HepG2 (cell line): ENCODE data around the gene FAF1. TPM values are rescaled to one million over a fixed set of nuclear protein-coding genes. Genes with fewer than 3 reads are reported as not detected.

ENCODE experiments used
- ATF4 ChIP-seq, 2 experiments: fragments of 450-650 bp in 1 of 2; sonication (generic) in 1 of 2; formaldehyde crosslinking; IDR thresholded peaks; 2 replicates each; pipeline versions ENCODE4 v1.5.0 to v1.8.0; 2020 to 2022; ENCODE audit warnings: mild to moderate bottlenecking in 1 of 2, missing genetic modification reagents in 1 of 2
- BHLHE40 ChIP-seq: IDR thresholded peaks from 2 replicates; pipeline ENCODE4 v1.6.1; 2011; ENCODE audit warnings: low read length, improper control_type of control experiment
- CEBPB ChIP-seq: IDR thresholded peaks from 2 replicates; pipeline ENCODE4 v1.6.1; 2011; ENCODE audit warnings: low read depth, low read length, improper control_type of control experiment, borderline replicate concordance
- DBP ChIP-seq: sonication (generic); formaldehyde crosslinking; IDR thresholded peaks from 2 replicates; pipeline ENCODE4 v1.4.0; 2020; ENCODE audit warnings: missing genetic modification reagents; ENCODE audit errors: not compliant biosample characterization
- DPF2 ChIP-seq: sonication (generic); formaldehyde crosslinking; IDR thresholded peaks from 2 replicates; pipeline ENCODE4 v1.4.0; 2020; ENCODE audit warnings: mild to moderate bottlenecking, low read depth, missing genetic modification reagents, borderline replicate concordance
- HNF4A ChIP-seq: sonication (generic); formaldehyde crosslinking; IDR thresholded peaks from 2 replicates; pipeline ENCODE4 v1.4.0; 2020; ENCODE audit warnings: missing genetic modification reagents
- JUNB ChIP-seq: sonication (generic); formaldehyde crosslinking; IDR thresholded peaks from 2 replicates; pipeline ENCODE4 v1.8.0; 2022; ENCODE audit warnings: missing genetic modification reagents, mild to moderate bottlenecking, borderline replicate concordance
- MIXL1 ChIP-seq: IDR thresholded peaks from 2 replicates; pipeline ENCODE4 v1.6.1; 2016
- MYPOP ChIP-seq: sonication (generic); formaldehyde crosslinking; IDR thresholded peaks from 2 replicates; pipeline ENCODE4 v1.8.1; 2023; ENCODE audit warnings: mild to moderate bottlenecking, moderate library complexity, missing genetic modification reagents
- RFX1 ChIP-seq: fragments of 450-650 bp; IDR thresholded peaks from 2 replicates; pipeline ENCODE4 v1.6.1; 2017
- ZNF101 ChIP-seq: sonication (generic); formaldehyde crosslinking; IDR thresholded peaks from 2 replicates; pipeline ENCODE4 v1.4.0; 2020; ENCODE audit warnings: mild to moderate bottlenecking, low read depth, missing genetic modification reagents, borderline replicate concordance
- ZSCAN22 ChIP-seq: sonication (generic); formaldehyde crosslinking; IDR thresholded peaks from 2 replicates; pipeline ENCODE4 v1.4.0; 2020; ENCODE audit warnings: mild to moderate bottlenecking, missing genetic modification reagents
- polyA plus RNA-seq, 8 experiments: library from polyadenylated mRNA; depleted of rRNA in 3 of 8; stranded (reverse) in 7 of 8; unstranded in 1 of 8; fragments of >200 nt; fragmentation: Illumina TruSeq in 4 of 8; extraction: Trizol in 4 of 8; gene quantifications; 2 replicates each; pipeline versions ENCODE4 v1.2.1 to v1.2.3, GENCODE V29; 2011 to 2016; ENCODE audit warnings: low read depth in 4 of 8, missing spikeins in 1 of 8, mixed read lengths in 1 of 8; ENCODE audit not compliant: insufficient read depth in 1 of 8
- total RNA-seq, 5 experiments: library from RNA; depleted of rRNA; stranded (reverse); fragments of >200 nt; fragmentation: Illumina TruSeq; extraction: Trizol; gene quantifications; 2 replicates each; pipeline ENCODE4 v1.2.3, GENCODE V29; 2016; ENCODE audit warnings: low read depth in 1 of 5
- TF ChIP-seq, protein P1 (sequence below): sonication (generic); formaldehyde crosslinking; IDR thresholded peaks from 2 replicates; pipeline ENCODE4 v1.9.0; 2022; ENCODE audit warnings: missing genetic modification reagents, mild to moderate bottlenecking, borderline replicate concordance
- TF ChIP-seq, protein P2 (sequence below): fragments of 450-650 bp; IDR thresholded peaks from 2 replicates; pipeline ENCODE4 v1.6.1; 2017; ENCODE audit warnings: mild to moderate bottlenecking
- TF ChIP-seq, protein P3 (sequence below): sonication (generic); formaldehyde crosslinking; IDR thresholded peaks from 2 replicates; pipeline ENCODE4 v1.4.0; 2020; ENCODE audit warnings: missing genetic modification reagents, borderline replicate concordance

FAF1 gene
- total and polyA plus RNA-seq, 2 of the 13 experiments (the other 11 are each of a cell fraction or from before 2014, with no cell fraction given) = 19.4 to 63.3 TPM

DNA sequence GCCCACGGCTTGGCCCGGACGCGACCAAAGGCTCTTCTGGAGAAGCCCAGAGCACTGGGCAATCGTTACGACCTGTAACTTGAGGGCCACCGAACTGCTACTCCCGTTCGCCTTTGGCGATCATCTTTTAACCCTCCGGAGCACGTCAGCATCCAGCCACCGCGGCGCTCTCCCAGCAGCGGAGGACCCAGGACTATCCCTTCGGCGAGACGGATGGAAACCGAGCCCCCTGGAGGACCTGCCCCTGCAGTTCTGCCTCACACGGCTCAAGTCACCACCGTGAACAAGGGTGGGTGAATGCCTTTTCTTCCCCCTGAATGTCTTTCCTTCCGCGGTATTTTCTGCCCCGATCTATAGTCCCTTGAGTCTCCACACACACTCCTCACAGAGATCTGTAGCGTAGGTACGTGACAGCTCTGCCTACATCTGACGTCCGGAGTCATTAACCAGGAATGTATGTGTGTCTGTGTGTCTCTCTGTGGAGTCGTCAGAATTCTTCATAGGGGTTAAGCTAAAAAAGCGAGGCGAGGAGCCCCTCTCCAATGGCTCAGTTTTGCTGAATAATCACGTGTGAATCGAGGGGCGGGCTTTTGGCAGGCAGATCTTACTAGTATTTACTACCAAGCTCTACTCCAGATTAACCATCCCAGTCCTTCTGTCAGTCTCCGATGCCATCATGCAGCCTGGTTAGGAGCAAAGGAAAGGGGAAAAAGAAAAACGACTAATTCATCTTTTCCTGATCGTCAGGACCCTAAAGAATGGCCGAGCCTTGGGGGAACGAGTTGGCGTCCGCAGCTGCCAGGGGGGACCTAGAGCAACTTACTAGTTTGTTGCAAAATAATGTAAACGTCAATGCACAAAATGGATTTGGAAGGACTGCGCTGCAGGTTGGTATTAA, 9.8 kb upstream of the FAF1 start, which contains the start of gene CDKN2C (continued):
- TF ChIP-seq MYPOP (CRISPR knock-in tag) (0 out of 2 replicates have a peak, but pooled peaks have one; percentile 10), DPF2 (CRISPR knock-in tag) (no peak), CEBPB (peak; percentile 7; the same call in 1 of the 2 replicates), ZNF101 (no peak), ZSCAN22 (CRISPR knock-in tag) (no peak), DBP (CRISPR knock-in tag) (no peak), JUNB (CRISPR knock-in tag) (no peak), MIXL1 (no peak), RFX1 (no peak), ATF4 (CRISPR knock-in tag; IDR thresholded peaks at IDR 0.05) (no peak), HNF4A (no peak), BHLHE40 (no peak)
- TF ChIP-seq, protein P1, sequence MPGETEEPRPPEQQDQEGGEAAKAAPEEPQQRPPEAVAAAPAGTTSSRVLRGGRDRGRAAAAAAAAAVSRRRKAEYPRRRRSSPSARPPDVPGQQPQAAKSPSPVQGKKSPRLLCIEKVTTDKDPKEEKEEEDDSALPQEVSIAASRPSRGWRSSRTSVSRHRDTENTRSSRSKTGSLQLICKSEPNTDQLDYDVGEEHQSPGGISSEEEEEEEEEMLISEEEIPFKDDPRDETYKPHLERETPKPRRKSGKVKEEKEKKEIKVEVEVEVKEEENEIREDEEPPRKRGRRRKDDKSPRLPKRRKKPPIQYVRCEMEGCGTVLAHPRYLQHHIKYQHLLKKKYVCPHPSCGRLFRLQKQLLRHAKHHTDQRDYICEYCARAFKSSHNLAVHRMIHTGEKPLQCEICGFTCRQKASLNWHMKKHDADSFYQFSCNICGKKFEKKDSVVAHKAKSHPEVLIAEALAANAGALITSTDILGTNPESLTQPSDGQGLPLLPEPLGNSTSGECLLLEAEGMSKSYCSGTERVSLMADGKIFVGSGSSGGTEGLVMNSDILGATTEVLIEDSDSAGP = no peak; the same call in 1 of the 2 replicates
- TF ChIP-seq, protein P2, sequence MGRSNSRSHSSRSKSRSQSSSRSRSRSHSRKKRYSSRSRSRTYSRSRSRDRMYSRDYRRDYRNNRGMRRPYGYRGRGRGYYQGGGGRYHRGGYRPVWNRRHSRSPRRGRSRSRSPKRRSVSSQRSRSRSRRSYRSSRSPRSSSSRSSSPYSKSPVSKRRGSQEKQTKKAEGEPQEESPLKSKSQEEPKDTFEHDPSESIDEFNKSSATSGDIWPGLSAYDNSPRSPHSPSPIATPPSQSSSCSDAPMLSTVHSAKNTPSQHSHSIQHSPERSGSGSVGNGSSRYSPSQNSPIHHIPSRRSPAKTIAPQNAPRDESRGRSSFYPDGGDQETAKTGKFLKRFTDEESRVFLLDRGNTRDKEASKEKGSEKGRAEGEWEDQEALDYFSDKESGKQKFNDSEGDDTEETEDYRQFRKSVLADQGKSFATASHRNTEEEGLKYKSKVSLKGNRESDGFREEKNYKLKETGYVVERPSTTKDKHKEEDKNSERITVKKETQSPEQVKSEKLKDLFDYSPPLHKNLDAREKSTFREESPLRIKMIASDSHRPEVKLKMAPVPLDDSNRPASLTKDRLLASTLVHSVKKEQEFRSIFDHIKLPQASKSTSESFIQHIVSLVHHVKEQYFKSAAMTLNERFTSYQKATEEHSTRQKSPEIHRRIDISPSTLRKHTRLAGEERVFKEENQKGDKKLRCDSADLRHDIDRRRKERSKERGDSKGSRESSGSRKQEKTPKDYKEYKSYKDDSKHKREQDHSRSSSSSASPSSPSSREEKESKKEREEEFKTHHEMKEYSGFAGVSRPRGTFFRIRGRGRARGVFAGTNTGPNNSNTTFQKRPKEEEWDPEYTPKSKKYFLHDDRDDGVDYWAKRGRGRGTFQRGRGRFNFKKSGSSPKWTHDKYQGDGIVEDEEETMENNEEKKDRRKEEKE = no peak
- TF ChIP-seq, protein P3, sequence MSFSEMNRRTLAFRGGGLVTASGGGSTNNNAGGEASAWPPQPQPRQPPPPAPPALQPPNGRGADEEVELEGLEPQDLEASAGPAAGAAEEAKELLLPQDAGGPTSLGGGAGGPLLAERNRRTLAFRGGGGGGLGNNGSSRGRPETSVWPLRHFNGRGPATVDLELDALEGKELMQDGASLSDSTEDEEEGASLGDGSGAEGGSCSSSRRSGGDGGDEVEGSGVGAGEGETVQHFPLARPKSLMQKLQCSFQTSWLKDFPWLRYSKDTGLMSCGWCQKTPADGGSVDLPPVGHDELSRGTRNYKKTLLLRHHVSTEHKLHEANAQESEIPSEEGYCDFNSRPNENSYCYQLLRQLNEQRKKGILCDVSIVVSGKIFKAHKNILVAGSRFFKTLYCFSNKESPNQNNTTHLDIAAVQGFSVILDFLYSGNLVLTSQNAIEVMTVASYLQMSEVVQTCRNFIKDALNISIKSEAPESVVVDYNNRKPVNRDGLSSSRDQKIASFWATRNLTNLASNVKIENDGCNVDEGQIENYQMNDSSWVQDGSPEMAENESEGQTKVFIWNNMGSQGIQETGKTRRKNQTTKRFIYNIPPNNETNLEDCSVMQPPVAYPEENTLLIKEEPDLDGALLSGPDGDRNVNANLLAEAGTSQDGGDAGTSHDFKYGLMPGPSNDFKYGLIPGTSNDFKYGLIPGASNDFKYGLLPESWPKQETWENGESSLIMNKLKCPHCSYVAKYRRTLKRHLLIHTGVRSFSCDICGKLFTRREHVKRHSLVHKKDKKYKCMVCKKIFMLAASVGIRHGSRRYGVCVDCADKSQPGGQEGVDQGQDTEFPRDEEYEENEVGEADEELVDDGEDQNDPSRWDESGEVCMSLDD (CRISPR knock-in tag) = no peak
